MM.1S (cell line): ENCODE measurements around the gene PPHLN1.
A peak's percentile ranks its signal among the peaks of the same experiment; 100 is the strongest.

Experiments
- DNase-seq: peaks from one replicate; pipeline ENCODE4 v3.0.0-alpha.2; 2015
- H2AFZ ChIP-seq: fragments of 300-600 bp; sonication (generic); 2 replicates; pipeline ENCODE4 v1.6.0; 2016; ENCODE audit warnings: antibody characterized with exemption, low read length
- H3F3A ChIP-seq: fragments of 300-600 bp; sonication (generic); 2 replicates; pipeline ENCODE4 v1.6.1; 2016; ENCODE audit warnings: mild to moderate bottlenecking, antibody characterized with exemption, low read length, moderate library complexity, mixed read lengths; ENCODE audit not compliant: insufficient read depth
- H3K27ac ChIP-seq: fragments of 300-600 bp; sonication (generic); 2 replicates; pipeline ENCODE4 v1.5.1; 2016; ENCODE audit warnings: mild to moderate bottlenecking, low read length
- H3K27me3 ChIP-seq: fragments of 300-600 bp; sonication (generic); replicated peaks from 2 replicates; pipeline ENCODE4 v1.6.0; 2016; ENCODE audit warnings: low read length; ENCODE audit not compliant: insufficient read depth
- H3K36me3 ChIP-seq: fragments of 300-600 bp; sonication (generic); replicated peaks from 2 replicates; pipeline ENCODE4 v1.6.1; 2016; ENCODE audit warnings: mild to moderate bottlenecking, low read length, mixed read lengths; ENCODE audit not compliant: insufficient read depth
- H3K4me1 ChIP-seq: fragments of 300-600 bp; sonication (generic); 2 replicates; pipeline ENCODE4 v1.6.1; 2016; ENCODE audit warnings: low read length, mixed read lengths
- H3K4me2 ChIP-seq: fragments of 300-600 bp; sonication (generic); 2 replicates; pipeline ENCODE4 v1.6.0; 2016; ENCODE audit warnings: low read depth, low read length
- H3K4me3 ChIP-seq: fragments of 300-600 bp; sonication (generic); 2 replicates; pipeline ENCODE4 v1.5.1; 2016; ENCODE audit warnings: low read length, mixed read lengths
- H3K79me2 ChIP-seq: fragments of 300-600 bp; sonication (generic); 2 replicates; pipeline ENCODE4 v1.6.1; 2016; ENCODE audit warnings: mixed run types, low read length, mixed read lengths
- H3K9ac ChIP-seq: fragments of 300-600 bp; sonication (generic); 2 replicates; pipeline ENCODE4 v1.6.1; 2016; ENCODE audit warnings: low read length, mixed read lengths
- H3K9me2 ChIP-seq: fragments of 300-600 bp; sonication (generic); replicated peaks from 2 replicates; pipeline ENCODE4 v1.6.1; 2016; ENCODE audit warnings: mild to moderate bottlenecking, low read length, mixed read lengths; ENCODE audit not compliant: insufficient read depth
- H3K9me3 ChIP-seq: fragments of 300-600 bp; sonication (generic); replicated peaks from 2 replicates; pipeline ENCODE4 v1.6.1; 2016; ENCODE audit warnings: mild to moderate bottlenecking, low read length, mixed read lengths; ENCODE audit not compliant: insufficient read depth
- H4K20me1 ChIP-seq: fragments of 300-600 bp; sonication (generic); 2 replicates; pipeline ENCODE4 v1.6.1; 2016; ENCODE audit warnings: mild to moderate bottlenecking, low read length, moderate library complexity, mixed read lengths; ENCODE audit not compliant: insufficient read depth
- CTCF ChIP-seq: fragments of 300-600 bp; sonication (generic); IDR thresholded peaks from 2 replicates; pipeline ENCODE4 v1.5.1; 2016; ENCODE audit warnings: antibody characterized with exemption, low read length, mixed read lengths
- EZH2 ChIP-seq: fragments of 300-600 bp; sonication (generic); optimal IDR thresholded peaks from 2 replicates; pipeline ENCODE3; 2017; ENCODE audit warnings: low read depth, mild to moderate bottlenecking, antibody characterized with exemption, low read length, mixed read lengths
- EZH2phosphoT487 ChIP-seq: fragments of 300-600 bp; sonication (generic); IDR thresholded peaks from 2 replicates; pipeline ENCODE4 v1.6.1; 2018; ENCODE audit warnings: antibody characterized with exemption, low read length

PPHLN1 gene

GRCh38 chr12:42372154-42372791 lies 46.3 kb downstream of the PPHLN1 start:
- no peak overlapping the region for H2AFZ ChIP-seq
- H3K9me2 ChIP-seq, result no peaks in the 10 kb centered on the region
- no peak overlapping the region for H3K4me2 ChIP-seq
- H3F3A ChIP-seq, result no peaks in the 10 kb centered on the region
- no peak overlapping the region for H3K9ac ChIP-seq
- peak; percentile 79 for DNase-seq
- H3K4me1 ChIP-seq, result 0 out of 2 replicates have a peak, but pooled peaks cover 2% of the 10 kb centered on the region
- no peaks in the 10 kb centered on the region for H3K27me3 ChIP-seq
- H3K79me2 ChIP-seq, result peaks cover 17% of the 10 kb centered on the region
- no peaks in the 10 kb centered on the region; the same call in 1 of the 2 replicates for H3K36me3 ChIP-seq
- H4K20me1 ChIP-seq, result no peaks in the 10 kb centered on the region
- H3K27ac ChIP-seq, result no peak overlapping the region
- TF ChIP-seq EZH2 (no peak), CTCF (peak; percentile 85)
- H3K9me3 ChIP-seq, result no peaks in the 10 kb centered on the region
- H3K4me3 ChIP-seq, result no peak overlapping the region

GRCh38 chr12:42373669-42374068 lies 47.7 kb downstream of the PPHLN1 start:
- H4K20me1 ChIP-seq, result no peaks in the 10 kb centered on the region
- DNase-seq, result no peak
- no peaks in the 10 kb centered on the region for H3K9me3 ChIP-seq
- no peak overlapping the region for H3K27ac ChIP-seq
- H2AFZ ChIP-seq, result no peak overlapping the region
- H3K9me2 ChIP-seq, result no peaks in the 10 kb centered on the region
- no peak overlapping the region for H3K9ac ChIP-seq
- H3K36me3 ChIP-seq, result no peaks in the 10 kb centered on the region; the same call in 1 of the 2 replicates
- H3K4me3 ChIP-seq, result no peak overlapping the region
- H3K27me3 ChIP-seq, result no peaks in the 10 kb centered on the region
- peaks cover 17% of the 10 kb centered on the region for H3K79me2 ChIP-seq
- TF ChIP-seq CTCF, result no peak
- no peak for TF ChIP-seq EZH2
- no peak for TF ChIP-seq EZH2phosphoT487
- no peak overlapping the region for H3K4me2 ChIP-seq
- no peaks in the 10 kb centered on the region for H3F3A ChIP-seq
- 0 out of 2 replicates have a peak, but pooled peaks cover 2% of the 10 kb centered on the region for H3K4me1 ChIP-seq

GRCh38 chr12:42380733-42381132 lies 54.8 kb downstream of the PPHLN1 start:
- no peaks in the 10 kb centered on the region for H3K27me3 ChIP-seq
- TF ChIP-seq CTCF (no peak), EZH2 (no peak), EZH2phosphoT487 (no peak)
- no peaks in the 10 kb centered on the region for H3K9me3 ChIP-seq
- no peaks in the 10 kb centered on the region for H3K9me2 ChIP-seq
- no peaks in the 10 kb centered on the region for H4K20me1 ChIP-seq
- H3K9ac ChIP-seq, result no peak overlapping the region
- H3K79me2 ChIP-seq, result no peaks in the 10 kb centered on the region
- H3K27ac ChIP-seq, result no peak overlapping the region
- H2AFZ ChIP-seq, result no peak overlapping the region
- DNase-seq, result no peak
- H3K36me3 ChIP-seq, result no peaks in the 10 kb centered on the region; the same call in 1 of the 2 replicates
- H3K4me3 ChIP-seq, result no peak overlapping the region
- no peaks in the 10 kb centered on the region for H3F3A ChIP-seq
- no peaks in the 10 kb centered on the region for H3K4me1 ChIP-seq
- H3K4me2 ChIP-seq, result no peak overlapping the region
